ENCODE results near the gene B4GALT7.

DNA sequence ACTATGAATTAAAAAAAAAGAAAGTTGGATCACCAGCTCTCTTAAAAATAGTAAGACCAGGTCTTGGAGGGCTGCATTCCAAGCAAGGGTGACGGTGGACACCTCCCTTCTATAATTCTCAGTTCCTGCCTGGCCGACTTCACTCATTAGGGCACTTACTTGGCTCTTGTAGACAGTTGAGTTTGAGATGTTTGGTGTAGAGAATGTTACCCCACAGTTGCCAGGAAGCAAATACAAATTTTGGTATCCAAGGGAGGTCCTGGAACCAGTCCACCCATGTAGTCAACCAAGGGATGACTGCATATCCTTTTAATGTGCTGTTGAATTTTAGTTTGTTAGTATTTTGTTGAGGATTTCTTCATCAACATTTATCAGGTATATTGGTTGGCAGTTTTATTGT, 20.6 kb downstream of the B4GALT7 start:
- TF ChIP-seq, protein P1, sequence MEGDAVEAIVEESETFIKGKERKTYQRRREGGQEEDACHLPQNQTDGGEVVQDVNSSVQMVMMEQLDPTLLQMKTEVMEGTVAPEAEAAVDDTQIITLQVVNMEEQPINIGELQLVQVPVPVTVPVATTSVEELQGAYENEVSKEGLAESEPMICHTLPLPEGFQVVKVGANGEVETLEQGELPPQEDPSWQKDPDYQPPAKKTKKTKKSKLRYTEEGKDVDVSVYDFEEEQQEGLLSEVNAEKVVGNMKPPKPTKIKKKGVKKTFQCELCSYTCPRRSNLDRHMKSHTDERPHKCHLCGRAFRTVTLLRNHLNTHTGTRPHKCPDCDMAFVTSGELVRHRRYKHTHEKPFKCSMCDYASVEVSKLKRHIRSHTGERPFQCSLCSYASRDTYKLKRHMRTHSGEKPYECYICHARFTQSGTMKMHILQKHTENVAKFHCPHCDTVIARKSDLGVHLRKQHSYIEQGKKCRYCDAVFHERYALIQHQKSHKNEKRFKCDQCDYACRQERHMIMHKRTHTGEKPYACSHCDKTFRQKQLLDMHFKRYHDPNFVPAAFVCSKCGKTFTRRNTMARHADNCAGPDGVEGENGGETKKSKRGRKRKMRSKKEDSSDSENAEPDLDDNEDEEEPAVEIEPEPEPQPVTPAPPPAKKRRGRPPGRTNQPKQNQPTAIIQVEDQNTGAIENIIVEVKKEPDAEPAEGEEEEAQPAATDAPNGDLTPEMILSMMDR (conservative IDR thresholded peaks at IDR 0.05 in 1 of 2, IDR thresholded peaks at IDR 0.05 in 1 of 2; ENCODE audit: extremely low read depth in 1 of 2, insufficient read depth in 1 of 2, low read depth in 1 of 2, low read length in 2 of 2), result no peak
- no peak for TF ChIP-seq EZH2 (IDR thresholded peaks at IDR 0.05; ENCODE audit: borderline replicate concordance, low read length)

Data from mammary epithelial cell (primary cell).